EL (cell line): ENCODE results near the gene PDE1C.

Source experiments
- DNase-seq: peaks from one replicate; pipeline ENCODE4 v3.0.0-alpha.2; 2016

The PDE1C gene

GRCh38 chr7:31819031-31819430 is 251.2 kb downstream of the PDE1C start:
- no peak for DNase-seq

- DNase-seq: no peak
Observed at GRCh38 chr7:31816810-31817209, 253.4 kb downstream of the PDE1C start.

- peak; percentile 17 for DNase-seq
Observed at GRCh38 chr7:31815796-31816195, 254.4 kb downstream of the PDE1C start.

DNA sequence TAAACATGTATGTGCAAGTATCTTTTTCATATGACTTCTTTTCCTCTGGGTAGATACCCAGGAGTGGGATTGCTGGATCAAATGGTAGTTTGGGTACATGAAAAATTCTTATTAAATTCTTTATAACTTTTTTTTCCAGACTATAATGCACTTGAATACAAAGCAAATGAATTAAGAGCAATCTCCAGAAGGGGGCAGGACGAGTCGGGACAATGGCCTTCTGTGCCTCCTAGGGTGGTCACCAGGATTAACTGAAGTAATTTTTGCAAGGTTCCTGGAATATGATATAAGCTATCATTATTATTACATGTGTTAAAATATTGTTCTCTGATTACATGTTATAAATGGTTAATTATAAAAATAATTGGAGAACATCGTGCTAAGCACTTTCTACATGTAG is 256.0 kb downstream of the PDE1C start:
- DNase-seq: peak; percentile 27

DNA sequence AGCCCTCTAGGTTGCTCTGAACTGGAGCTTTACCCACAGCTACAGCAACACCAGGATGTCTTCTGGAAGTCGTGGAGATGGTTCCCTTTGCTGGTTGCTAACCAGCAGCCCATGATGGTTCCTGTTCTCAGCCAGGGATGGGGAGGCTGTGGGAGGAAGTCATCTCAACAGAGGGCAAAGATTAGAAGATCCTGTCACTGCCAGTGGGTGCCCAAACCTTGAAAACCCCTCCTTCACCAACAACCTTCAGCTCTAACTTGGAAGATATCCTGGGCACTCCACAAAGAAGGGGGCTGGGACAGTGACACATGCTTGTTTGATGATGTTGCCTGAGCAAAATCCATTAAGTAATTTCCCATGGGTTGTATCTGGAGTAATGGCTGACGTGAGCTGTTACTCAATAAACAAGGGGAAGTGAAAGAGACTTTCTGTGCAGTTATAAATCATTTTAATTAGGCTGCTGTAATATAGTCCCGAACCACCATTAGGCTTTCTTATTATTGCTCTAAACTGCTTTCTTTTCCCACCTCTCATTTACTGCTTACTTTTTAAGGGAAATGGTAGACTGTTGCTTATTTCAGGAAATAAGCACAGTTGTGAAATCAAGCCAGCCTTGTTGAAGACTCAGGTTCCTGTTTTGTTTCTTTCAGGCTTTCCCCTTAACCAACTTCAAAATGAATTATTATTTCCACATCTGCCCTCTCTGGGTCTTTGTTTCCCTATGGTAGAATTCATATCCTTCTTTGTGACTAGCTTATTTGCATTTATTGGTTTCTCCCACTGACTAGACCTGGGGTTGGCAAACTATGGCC is 258.4 kb downstream of the PDE1C start:
- peak; percentile 80 for DNase-seq

- no peak for DNase-seq
Observed at GRCh38 chr7:31805209-31805818, 264.9 kb downstream of the PDE1C start.

DNA sequence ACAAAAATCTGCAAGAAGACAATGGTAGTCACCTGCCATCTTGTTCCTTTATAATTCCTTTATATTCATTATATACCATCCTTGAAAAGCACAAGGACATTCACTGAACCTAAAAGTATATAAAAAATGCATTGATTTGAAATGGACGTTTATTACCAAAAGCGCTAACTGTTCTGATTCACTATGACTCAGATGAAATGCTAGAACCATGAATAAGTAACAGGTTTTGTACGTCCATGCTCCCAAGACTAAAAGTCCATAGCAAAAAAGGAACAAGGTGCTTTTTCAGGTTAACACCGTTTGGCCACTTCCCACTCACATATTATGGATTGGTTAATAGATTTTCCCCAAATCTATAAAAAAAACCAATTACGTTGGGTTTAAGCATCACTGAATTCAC is 273.8 kb downstream of the PDE1C start:
- peak; percentile 41 for DNase-seq

DNA sequence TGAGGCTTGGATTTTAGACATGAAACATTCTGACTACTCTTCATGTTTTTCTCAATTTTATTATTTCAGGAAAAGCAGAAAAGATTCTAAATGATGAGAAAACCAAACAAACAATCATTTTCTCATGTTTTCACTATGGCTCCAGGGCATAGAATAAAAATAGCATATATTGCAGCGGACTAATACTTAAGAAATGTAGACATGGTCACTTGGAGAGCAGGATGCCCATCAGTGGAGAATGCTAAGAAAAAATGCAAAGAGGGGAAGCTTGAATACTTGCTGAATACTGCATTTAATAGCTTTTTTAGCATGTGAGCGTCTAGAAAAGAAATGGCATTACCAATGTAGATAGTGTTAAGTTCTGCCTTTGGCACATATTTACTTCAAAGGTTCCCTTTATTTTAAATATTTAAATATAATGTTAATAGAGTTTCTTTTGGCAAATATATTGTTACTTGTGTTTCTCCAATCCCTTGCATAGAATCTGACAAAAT is 275.3 kb downstream of the PDE1C start:
- peak; percentile 61 for DNase-seq

- DNase-seq: peak; percentile 62
Observed at GRCh38 chr7:31791881-31792280, 278.3 kb downstream of the PDE1C start.

GRCh38 chr7:31788883-31789680 is 281.1 kb downstream of the PDE1C start:
- no peak for DNase-seq

GRCh38 chr7:31788445-31788844 is 281.8 kb downstream of the PDE1C start:
- DNase-seq: peak; percentile 52

- DNase-seq: no peak
Observed at GRCh38 chr7:31786326-31786725, 283.9 kb downstream of the PDE1C start.

DNA sequence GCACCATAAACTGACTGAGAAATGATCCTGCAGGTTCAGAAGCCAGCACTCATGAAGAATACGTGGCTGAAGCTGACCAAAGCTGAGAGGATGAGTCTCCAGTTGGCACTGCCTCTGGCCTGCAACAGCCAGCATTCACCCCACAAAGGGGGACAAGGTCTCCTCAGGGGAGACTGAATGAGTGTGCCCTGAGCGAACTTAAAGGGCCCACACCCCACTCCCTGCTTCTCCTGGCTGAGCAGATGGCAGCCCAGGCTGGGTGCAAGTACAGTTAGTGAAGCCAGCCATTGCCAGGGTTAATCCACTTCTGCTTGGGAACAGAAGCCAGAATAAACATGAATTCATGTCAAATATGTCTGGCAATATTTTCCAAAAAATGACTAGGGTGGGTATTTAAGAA is 285.1 kb downstream of the PDE1C start:
- no peak for DNase-seq

DNA sequence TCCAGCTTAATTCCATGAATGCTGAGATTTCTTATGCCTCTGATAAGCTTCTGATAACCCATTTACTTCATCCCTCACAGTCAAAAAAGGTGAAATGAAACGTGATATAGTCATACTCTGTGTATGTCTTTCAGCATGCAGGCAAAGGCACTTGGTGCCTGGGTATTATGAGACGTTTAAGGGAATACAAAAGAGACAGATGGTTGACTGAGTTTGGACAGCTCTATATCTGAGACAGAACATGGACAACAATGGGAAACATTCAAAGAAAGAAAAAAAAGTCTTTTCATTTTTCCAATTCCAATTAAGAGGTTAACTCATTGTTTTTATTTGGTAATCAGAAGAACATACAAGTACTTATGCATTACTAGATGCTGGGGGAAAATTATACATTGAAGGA is 287.0 kb downstream of the PDE1C start:
- no peak for DNase-seq

- peak; percentile 83 for DNase-seq
Observed at GRCh38 chr7:31782411-31782991, 287.7 kb downstream of the PDE1C start.

DNA sequence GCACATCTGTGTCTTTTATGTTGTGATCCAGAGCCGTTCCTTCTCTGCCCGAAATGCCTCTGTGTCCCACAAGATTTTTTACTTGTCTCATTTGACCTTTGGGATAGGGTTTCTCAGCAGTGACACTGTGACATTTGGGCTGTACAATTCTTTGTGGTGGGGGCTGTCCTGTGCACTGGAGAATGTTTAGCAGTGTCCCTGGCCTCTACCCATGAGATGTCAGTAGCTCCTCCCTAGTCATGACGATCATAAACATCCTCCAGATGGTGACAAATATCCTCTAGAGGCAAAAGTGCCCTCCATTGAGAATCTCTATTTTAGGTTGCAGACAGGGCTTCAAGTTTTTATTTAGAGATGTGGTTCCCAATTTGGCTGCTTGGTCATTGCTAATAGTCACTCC is 291.9 kb downstream of the PDE1C start:
- no peak for DNase-seq

DNA sequence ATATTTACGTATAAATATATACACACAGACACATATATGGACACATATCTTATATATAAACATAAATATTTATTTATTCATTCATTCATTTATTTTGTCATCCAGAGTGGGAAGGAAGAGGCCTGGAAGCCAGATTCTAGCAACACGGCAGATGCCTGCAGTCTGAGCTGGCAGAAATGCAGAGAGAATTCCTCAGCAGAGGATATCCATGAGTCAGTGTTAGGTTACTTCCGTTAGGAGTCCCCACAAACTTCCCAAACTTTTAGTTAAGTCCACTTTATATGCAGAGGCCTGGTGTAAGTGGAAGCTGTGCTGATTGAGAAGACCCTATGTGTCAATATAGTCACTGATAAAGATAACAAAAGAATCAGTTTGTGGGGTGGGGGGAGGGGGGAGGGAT is 293.6 kb downstream of the PDE1C start:
- DNase-seq: peak; percentile 92

GRCh38 chr7:31775556-31775955 is 294.7 kb downstream of the PDE1C start:
- no peak for DNase-seq

DNA sequence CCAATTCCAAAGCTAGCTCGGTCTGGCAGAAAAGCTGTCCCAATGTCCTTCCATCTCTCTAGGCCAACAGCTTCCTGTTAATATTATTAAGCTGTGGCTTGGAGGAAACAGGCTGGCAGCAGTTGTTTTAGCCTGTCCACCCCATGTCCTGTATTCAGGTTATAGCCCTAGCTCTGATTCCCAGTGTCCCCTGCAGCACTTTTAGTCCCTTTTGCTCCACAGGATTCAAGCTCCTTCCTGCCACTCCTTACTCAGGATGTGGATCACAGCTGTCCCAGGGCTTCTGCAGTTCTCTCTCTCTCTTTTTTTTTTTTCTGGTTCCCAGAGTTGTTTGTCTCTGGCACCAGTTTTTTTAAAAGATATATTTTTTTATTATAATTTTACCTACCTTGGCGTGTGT is 298.0 kb downstream of the PDE1C start:
- DNase-seq: no peak

- no peak for DNase-seq
Observed at GRCh38 chr7:31767686-31768358, 302.4 kb downstream of the PDE1C start.

DNA sequence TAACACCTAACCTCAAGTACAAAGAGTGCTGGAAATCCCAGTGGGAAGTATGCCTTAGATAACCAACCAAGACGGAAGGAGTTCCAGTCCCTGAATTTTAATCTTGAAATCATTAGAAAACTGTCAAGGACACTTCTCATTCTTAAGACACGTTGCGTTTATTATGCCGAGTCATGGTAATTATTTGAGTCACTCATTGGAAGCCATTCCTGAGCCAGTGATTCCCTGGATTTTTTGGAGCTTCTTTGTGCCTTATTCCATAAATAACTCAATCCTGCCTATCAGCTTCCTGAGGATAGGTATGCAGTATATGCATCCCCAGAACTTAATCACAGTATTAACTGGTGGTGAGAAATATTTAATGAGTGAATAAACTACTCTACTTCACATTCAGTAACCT is 305.7 kb downstream of the PDE1C start:
- no peak for DNase-seq

- DNase-seq: no peak
Observed at GRCh38 chr7:31763548-31763947, 306.7 kb downstream of the PDE1C start.

GRCh38 chr7:31761646-31762045 is 308.6 kb downstream of the PDE1C start:
- DNase-seq: no peak
